ENCODE measurements around the gene FAM72C.
"Not testable (repeated sequence)": the region's sequence is repeated elsewhere in the genome, so short reads cannot be mapped to it uniquely, and the experiment has no call there.

Gene FAM72C

DNA sequence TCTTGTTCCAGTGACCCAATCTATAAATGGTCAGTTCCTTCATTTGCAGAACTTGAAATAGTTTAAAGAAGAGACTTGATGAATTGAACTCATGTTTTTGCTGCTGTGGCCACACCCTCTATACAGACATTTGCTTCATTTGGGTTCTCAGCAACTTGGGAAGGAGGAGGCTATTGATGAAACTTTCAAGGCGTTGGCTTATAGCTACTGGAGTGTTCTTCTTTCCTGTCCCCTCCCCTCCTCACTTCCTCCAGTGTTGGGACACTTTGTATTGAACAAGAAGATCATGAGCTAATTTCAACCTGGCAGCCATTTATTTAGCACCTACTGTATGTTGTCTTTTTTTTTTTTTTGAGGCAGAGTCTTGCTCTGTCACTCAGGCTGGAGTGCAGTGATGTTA is 17.9 kb upstream of the FAM72C start:
- POLR2A ChIA-PET; CTCF ChIA-PET; DNase-seq (ENCODE audit: extremely low spot score): not testable (repeated sequence)

DNA sequence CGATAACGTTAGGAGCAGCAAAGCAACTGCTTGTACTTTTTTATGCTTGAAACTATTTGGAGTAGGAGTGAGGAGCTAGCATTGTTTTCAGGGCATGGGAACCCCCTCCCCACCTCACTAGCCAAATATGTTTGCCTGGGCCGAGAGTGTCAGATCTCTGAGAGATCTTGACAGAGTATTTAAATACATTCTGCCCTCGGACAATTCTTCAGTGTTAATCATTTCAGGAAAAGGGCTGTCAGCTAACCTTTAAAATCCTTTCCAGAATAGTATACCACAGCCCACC is 17.6 kb upstream of the FAM72C start:
- CTCF ChIA-PET; DNase-seq (ENCODE audit: extremely low spot score); POLR2A ChIA-PET: not testable (repeated sequence)

DNA sequence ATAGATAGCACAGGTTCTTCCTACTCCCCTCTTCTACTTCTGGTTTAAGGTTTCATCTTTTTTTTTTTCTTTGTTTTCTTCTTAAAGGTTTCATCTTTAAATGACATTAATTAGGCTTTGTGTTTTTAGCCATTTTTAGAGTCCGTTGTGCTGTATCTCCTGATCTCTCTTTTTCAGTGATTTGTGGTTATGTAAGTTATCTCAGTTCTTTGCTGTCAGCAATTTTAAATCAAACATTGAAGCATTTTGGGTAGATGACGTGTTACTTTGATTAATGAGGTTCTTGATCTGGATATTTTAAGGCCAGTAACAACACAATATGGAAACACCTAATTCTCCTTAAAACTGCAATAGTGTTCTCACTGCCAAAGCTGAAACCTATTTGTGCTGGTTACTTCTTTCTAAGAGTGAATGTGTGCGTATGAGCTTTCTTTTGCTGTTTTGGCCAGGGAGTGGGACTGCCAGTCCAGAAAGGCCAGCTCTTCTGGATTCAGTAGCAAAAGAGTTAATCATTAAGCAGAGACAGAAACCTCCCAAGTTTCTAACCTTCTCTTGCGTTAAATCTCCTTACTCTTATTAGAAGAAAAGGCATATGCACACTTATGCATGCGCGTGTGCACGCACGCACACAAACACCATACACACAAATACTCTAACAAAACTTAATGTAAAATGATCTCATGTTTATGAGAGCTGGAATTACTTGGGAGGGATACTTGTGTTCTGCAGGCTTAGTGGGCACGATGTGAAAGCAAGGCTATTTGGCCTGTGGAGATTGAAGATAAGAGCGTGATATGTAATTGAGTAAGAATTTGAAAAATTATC is 17.0 kb upstream of the FAM72C start:
- DNase-seq (ENCODE audit: extremely low spot score); CTCF ChIA-PET; POLR2A ChIA-PET: not testable (repeated sequence)

GRCh38 chr1:143987868-143988267 is 16.1 kb upstream of the FAM72C start:
- POLR2A ChIA-PET; DNase-seq (ENCODE audit: extremely low spot score); CTCF ChIA-PET: not testable (repeated sequence)

- CTCF ChIA-PET; POLR2A ChIA-PET; DNase-seq (ENCODE audit: extremely low spot score): not testable (repeated sequence)
These were observed 13.1 kb upstream of the FAM72C start for GRCh38 chr1:143984721-143985473.

DNA sequence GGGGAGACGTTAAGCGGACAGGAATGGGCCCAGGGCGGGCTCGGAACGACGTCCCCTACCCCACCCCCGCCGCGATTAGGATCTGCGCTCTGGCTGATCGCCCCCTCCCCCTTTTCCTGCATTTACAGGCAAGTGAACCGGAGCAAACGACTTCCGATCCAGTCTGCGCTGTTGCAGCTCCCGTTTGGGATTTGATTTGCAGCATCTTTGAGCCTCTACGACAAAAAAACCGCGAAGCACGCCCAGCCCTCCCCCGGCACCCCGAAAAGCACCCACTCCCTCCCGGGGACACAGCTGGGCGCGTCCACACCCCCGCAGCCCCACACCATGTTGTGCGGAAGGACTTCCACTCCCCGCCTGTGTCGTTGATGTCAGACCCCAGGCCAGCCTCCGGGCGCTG is 2.6 kb upstream of the FAM72C start:
- DNase-seq (ENCODE audit: extremely low spot score); POLR2A ChIA-PET; CTCF ChIA-PET: not testable (repeated sequence)

GRCh38 chr1:143973876-143974414 is 2.2 kb upstream of the FAM72C start:
- POLR2A ChIA-PET; CTCF ChIA-PET; DNase-seq (ENCODE audit: extremely low spot score): not testable (repeated sequence)

DNA sequence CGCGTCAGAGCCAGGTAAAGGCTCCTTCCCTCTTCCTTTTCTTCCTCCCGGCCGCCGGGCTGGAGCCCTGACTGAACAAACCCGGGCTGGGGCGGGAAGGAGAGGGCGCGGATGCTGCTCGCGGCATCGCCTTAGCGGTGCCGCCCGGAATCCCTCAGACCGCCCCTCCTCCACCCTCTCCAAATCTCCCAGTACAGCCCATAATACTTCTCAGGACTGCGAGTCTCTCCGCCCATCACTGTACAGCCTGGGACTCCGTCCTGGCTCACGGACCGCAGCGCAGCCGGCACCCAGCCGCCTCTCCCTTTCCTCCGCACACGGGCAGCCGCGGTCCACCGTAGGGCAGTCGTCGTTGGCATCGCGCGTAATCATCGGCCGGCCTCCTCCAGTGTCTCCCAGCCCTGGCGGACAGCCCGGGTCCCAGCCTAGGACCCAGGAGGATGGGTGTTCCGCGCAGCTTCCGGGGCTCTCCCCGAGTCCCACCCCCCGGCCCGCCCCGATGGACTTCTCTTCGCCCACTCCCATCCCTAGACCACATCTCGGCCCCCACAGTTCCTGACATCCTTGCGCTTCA is 1.1 kb upstream of the FAM72C start:
- CTCF ChIA-PET; DNase-seq (ENCODE audit: extremely low spot score); POLR2A ChIA-PET: not testable (repeated sequence)

DNA sequence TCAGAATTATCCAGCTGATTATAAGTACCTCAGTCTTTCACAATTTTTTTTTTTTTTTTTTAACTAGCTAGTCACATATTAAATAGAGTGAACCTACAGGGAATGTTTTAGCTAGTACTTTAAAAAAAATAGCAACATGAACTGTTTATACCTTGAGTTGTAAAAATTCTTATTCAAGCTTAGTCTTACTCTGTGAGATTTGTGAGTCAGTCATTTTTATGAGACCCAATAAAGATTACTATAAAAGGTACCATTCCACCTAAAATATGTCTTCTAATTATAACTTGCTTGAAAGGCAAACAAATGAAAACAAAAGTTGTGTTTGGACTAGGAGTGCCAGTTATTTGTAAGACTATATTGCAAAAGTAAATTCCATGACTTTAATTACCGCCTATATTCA is 5.9 kb downstream of the FAM72C start:
- DNase-seq (ENCODE audit: extremely low spot score); POLR2A ChIA-PET; CTCF ChIA-PET: not testable (repeated sequence)

DNA sequence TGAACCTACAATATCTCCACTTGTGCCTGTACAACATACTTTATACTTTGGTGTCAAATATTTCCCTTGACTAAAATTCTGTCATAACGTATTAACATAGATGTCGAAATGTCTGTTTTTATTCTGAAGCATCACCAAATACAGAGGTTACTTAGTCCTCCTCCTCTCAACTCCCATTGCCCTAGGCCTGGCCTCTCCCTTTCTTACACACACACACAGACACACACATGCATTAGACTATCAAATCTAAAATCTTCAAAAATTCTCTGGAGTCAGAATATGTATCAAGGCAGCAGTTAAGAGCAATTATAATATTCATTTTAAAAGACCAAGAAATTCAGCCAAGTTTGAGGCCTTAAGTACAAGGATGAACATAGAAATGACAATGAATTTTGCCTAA is 7.5 kb downstream of the FAM72C start:
- DNase-seq (ENCODE audit: extremely low spot score); POLR2A ChIA-PET; CTCF ChIA-PET: not testable (repeated sequence)

GRCh38 chr1:143955930-143956329 is 15.9 kb downstream of the FAM72C start:
- CTCF ChIA-PET; POLR2A ChIA-PET; DNase-seq (ENCODE audit: extremely low spot score): not testable (repeated sequence)

- CTCF ChIA-PET, POLR2A ChIA-PET: not testable (repeated sequence)
These were observed 18.9 kb downstream of the FAM72C start for GRCh38 chr1:143952913-143953312.

GRCh38 chr1:143951485-143952391 is 20.0 kb downstream of the FAM72C start:
- DNase-seq (ENCODE audit: extremely low spot score); POLR2A ChIA-PET; CTCF ChIA-PET: not testable (repeated sequence)

More at GRCh38 chr1:143952913-143953312, 18.9 kb downstream of the FAM72C start:
- not testable (repeated sequence) for DNase-seq (ENCODE audit: extremely low spot score)

DNA sequence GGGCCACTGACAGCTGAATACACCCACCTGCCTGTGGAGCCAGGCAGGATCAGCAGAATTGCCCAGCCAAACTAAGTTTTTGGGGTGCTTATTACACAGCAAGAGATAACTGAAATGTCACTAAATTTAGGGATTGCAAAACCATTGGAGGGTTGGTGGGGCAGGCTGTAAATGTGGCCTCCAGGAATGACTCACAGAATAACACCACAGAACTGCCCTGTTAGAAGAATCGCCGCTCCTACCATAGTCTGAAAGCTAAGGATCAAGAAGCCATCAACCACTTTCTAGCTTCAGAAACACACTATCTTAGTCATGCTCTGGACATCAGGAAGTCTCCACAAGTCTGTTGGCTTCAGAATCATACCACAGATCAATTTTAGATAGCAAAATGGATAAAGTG is 24.0 kb downstream of the FAM72C start:
- CTCF ChIA-PET; POLR2A ChIA-PET; DNase-seq (ENCODE audit: extremely low spot score): not testable (repeated sequence)

DNA sequence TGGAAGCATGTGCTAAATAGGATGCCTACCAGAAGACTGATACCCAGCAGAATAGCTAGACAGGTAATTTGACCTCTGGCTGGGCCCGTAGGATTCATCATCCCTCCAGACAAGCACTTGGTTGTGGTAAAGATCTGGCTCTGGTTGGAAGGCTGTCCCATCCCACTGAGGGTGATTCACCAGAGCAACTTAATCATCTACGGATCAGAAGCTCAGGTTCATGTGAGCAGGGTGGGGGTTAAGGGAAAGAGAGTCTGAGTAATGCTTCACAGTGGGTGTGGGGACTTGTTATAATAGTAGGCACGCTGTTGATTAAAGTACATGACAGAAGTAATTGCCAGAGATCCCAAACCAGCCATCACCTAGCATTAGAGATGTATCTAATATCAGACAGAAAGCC is 26.5 kb downstream of the FAM72C start:
- POLR2A ChIA-PET; DNase-seq (ENCODE audit: extremely low spot score); CTCF ChIA-PET: not testable (repeated sequence)

GRCh38 chr1:143944576-143945240 is 27.1 kb downstream of the FAM72C start:
- POLR2A ChIA-PET: not testable (repeated sequence)

GRCh38 chr1:143943319-143943978 is 28.3 kb downstream of the FAM72C start:
- POLR2A ChIA-PET; CTCF ChIA-PET; DNase-seq (ENCODE audit: extremely low spot score): not testable (repeated sequence)

More at GRCh38 chr1:143944576-143945240, 27.1 kb downstream of the FAM72C start:
- CTCF ChIA-PET; DNase-seq (ENCODE audit: extremely low spot score): not testable (repeated sequence)

Measured in GM10248 (cell line).